ENCODE results near the gene PHF5A.

PHF5A gene

GRCh38 chr22:41431656-41432055, 36.8 kb downstream of the PHF5A start:
- in situ Hi-C loops (cut with MboI; ENCODE audit: low pct_unique_long_range_greater_than_20kb, low sequenced_read_pairs, unreplicated experiment), result no loop called here
- DNase-seq (ENCODE audit: low spot score), result no peak
- TF ChIP-seq, protein P1, sequence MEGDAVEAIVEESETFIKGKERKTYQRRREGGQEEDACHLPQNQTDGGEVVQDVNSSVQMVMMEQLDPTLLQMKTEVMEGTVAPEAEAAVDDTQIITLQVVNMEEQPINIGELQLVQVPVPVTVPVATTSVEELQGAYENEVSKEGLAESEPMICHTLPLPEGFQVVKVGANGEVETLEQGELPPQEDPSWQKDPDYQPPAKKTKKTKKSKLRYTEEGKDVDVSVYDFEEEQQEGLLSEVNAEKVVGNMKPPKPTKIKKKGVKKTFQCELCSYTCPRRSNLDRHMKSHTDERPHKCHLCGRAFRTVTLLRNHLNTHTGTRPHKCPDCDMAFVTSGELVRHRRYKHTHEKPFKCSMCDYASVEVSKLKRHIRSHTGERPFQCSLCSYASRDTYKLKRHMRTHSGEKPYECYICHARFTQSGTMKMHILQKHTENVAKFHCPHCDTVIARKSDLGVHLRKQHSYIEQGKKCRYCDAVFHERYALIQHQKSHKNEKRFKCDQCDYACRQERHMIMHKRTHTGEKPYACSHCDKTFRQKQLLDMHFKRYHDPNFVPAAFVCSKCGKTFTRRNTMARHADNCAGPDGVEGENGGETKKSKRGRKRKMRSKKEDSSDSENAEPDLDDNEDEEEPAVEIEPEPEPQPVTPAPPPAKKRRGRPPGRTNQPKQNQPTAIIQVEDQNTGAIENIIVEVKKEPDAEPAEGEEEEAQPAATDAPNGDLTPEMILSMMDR (IDR thresholded peaks at IDR 0.05; ENCODE audit: extremely low read depth, insufficient read depth, missing control alignments), result no peak

GRCh38 chr22:41429951-41430332, 38.5 kb downstream of the PHF5A start:
- in situ Hi-C loops (cut with MboI; ENCODE audit: low pct_unique_long_range_greater_than_20kb, low sequenced_read_pairs, unreplicated experiment), result no loop called here

DNA sequence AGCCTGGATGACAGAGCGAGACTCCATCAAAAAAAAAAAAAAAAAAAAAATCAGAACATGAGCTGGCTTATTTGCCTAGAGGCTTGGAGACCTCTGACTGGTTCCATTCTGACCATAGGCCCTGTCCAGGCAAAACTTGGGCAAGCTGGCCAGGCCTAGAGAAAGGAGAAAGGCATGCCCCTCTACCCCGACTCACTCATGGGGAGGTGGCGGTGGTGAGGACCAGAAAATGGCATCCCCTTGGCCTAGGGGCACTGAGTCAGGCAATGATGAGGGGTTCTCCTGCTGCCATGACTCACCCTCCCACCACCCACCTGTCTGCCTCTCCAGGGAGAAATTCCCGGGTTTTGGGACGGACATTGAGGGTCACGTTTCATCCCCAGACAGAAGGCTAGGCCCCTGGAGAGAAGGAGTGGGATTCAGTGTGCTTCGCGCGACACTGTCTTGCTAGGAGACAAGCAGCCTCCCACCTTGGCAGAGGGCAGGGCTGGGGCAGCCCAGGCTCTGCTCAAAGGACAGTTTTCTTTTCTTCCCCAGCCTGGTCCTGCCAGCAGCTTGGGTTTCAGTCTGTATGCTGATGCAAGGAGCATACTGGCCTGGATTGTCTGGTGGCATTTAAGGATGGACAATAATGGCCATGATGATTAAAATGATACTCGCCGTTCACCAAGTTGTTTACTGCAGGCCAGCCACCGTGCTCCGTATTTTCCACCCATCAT, 39.1 kb downstream of the PHF5A start:
- TF ChIP-seq, protein P1 (IDR thresholded peaks at IDR 0.05; ENCODE audit: extremely low read depth, insufficient read depth, missing control alignments), result no peak
- DNase-seq (ENCODE audit: low spot score), result no peak
- in situ Hi-C loops (cut with MboI; ENCODE audit: low pct_unique_long_range_greater_than_20kb, low sequenced_read_pairs, unreplicated experiment), result no loop called here

More at GRCh38 chr22:41429951-41430332, 38.5 kb downstream of the PHF5A start:
- DNase-seq (ENCODE audit: low spot score), result no peak
- TF ChIP-seq, protein P1 (IDR thresholded peaks at IDR 0.05; ENCODE audit: extremely low read depth, insufficient read depth, missing control alignments), result no peak

DNA sequence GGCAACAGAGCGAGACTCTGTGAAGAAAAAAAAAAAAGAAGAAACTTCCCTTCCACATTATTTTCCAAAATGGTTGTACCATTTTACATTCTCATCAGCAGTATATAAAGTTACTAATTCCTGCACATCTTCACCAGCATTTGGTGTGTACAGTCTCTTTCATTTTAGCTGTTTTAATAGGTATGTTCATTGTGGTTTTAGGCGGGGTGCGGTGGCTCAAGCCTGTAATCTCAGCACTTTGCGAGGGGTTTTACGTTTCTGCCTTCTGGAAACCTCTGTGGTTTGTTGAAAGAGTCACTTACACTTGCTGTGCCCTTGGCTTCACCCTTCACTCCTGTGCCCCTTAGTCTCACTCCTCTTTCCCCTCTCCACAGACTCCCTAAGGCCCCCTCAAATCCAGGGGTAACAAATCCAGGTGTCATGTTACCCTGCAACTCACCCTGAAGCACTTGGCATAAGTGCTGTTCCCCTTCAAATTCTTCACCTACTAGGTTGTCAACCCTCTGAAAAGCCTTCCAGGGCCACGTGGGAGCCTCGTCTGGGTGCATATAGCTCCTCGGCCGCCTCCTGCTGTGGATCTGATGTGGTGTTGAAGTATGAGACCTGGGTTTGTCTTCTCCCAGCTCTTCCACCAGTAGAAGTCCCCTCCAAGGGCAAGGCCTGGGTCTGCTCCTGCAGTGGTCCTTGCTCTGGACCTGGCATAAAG, 42.7 kb downstream of the PHF5A start:
- in situ Hi-C loops (cut with MboI; ENCODE audit: low pct_unique_long_range_greater_than_20kb, low sequenced_read_pairs, unreplicated experiment), result no loop called here
- TF ChIP-seq, protein P1 (IDR thresholded peaks at IDR 0.05; ENCODE audit: extremely low read depth, insufficient read depth, missing control alignments), result no peak
- DNase-seq (ENCODE audit: low spot score), result no peak

- TF ChIP-seq, protein P1 (IDR thresholded peaks at IDR 0.05; ENCODE audit: extremely low read depth, insufficient read depth, missing control alignments), result no peak
- in situ Hi-C loops (cut with MboI; ENCODE audit: low pct_unique_long_range_greater_than_20kb, low sequenced_read_pairs, unreplicated experiment), result no loop called here
- DNase-seq (ENCODE audit: low spot score), result no peak
Measured at GRCh38 chr22:41418717-41419116, 49.8 kb downstream of the PHF5A start.

DNA sequence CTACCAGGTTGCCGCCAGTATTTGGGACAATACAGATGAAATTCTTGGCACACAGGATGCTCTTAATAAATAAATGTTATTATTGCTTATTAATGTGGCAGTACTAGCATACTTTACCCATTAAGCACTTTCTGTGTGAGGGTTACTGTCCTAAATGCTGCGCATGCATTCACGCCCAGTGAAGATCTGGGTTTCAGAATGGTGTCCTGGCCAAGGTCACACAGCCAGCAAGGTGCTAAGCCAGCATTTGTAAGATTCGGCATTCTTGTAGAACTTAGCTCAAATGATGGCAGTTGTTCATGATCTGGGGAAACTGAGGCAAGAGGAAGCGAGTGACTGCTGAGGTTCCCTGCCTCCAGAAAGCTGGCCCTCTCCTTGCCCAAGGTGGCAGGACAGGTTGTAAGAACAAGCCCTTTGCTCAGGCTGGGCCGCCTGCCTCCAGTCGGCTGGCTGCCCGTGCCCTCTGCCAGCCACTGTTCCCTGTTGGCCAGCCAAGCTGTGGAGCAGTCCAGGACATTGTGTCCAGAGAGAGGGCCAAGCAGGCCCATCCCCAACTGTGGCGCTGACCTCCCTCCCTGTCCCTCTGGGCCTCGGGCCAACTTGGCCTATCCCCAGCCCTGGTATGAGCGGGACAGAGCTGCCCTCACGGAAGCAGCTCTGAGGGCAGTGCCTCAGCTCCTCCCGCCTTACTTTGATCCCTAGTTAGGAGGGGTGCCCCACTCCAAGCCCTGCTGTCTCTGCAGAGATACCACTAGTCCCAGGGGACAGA, 50.7 kb downstream of the PHF5A start:
- TF ChIP-seq, protein P1 (IDR thresholded peaks at IDR 0.05; ENCODE audit: extremely low read depth, insufficient read depth, missing control alignments), result no peak
- DNase-seq (ENCODE audit: low spot score), result no peak
- in situ Hi-C loops (cut with MboI; ENCODE audit: low pct_unique_long_range_greater_than_20kb, low sequenced_read_pairs, unreplicated experiment), result no loop called here
